K562 (cell line): ENCODE measurements around the gene SUCO. TPM values are rescaled to one million over a fixed set of nuclear protein-coding genes. Genes with fewer than 3 reads are reported as not detected.

Source experiments
- BRD4 ChIP-seq: fragments of 200-600 bp; sonication (generic); IDR thresholded peaks from 2 replicates; pipeline ENCODE4 v1.6.1; 2017; ENCODE audit warnings: inconsistent platforms
- CBFB ChIP-seq: sonication (generic); formaldehyde crosslinking; IDR thresholded peaks from 2 replicates; pipeline ENCODE4 v1.4.0; 2020; ENCODE audit warnings: mild to moderate bottlenecking, missing genetic modification reagents
- DEAF1 ChIP-seq: fragments of 450-650 bp; formaldehyde crosslinking; IDR thresholded peaks from 2 replicates; pipeline ENCODE4 v1.4.0; 2020; ENCODE audit warnings: mild to moderate bottlenecking, moderate library complexity
- FOXM1 ChIP-seq, 2 experiments: fragments of 450-650 bp in 1 of 2; sonication (generic) in 1 of 2; formaldehyde crosslinking in 1 of 2; IDR thresholded peaks; 2 replicates each; pipeline versions ENCODE4 v1.6.1 to v1.9.0; 2017 to 2022; ENCODE audit warnings: low read depth in 2 of 2, mild to moderate bottlenecking in 2 of 2, missing genetic modification reagents in 1 of 2, moderate library complexity in 1 of 2
- HLTF ChIP-seq: fragments of 450-650 bp; IDR thresholded peaks from 2 replicates; pipeline ENCODE4 v1.6.1; 2016
- KDM2B ChIP-seq: fragments of 250-450 bp; sonication (Bioruptor Pico); IDR thresholded peaks from 2 replicates; pipeline ENCODE4 v1.8.0; 2021; ENCODE audit warnings: mild to moderate bottlenecking, moderate library complexity
- NFRKB ChIP-seq: fragments of 450-650 bp; IDR thresholded peaks from 2 replicates; pipeline ENCODE4 v1.6.1; 2016; ENCODE audit warnings: low read depth
- PURB ChIP-seq: sonication (generic); formaldehyde crosslinking; IDR thresholded peaks from 2 replicates; pipeline ENCODE4 v1.9.0; 2021; ENCODE audit warnings: low read depth, mild to moderate bottlenecking, missing genetic modification reagents
- RBBP5 ChIP-seq: fragments of 200-600 bp; sonication (generic); IDR thresholded peaks from 2 replicates; pipeline ENCODE4 v1.6.1; 2012; ENCODE audit warnings: borderline replicate concordance, mild to moderate bottlenecking, low read length, control low read depth, inconsistent platforms; ENCODE audit not compliant: insufficient read depth, poor library complexity, severe bottlenecking
- SUPT5H ChIP-seq: fragments of 450-650 bp; IDR thresholded peaks from 2 replicates; pipeline ENCODE4 v1.6.1; 2016
- ZBTB11 ChIP-seq, 3 experiments: fragments of 200-800 bp in 1 of 3; fragments of 250-450 bp in 1 of 3; fragments of 450-650 bp in 1 of 3; sonication (Bioruptor Pico) in 1 of 3; sonication (Bioruptor generic) in 1 of 3; formaldehyde crosslinking in 1 of 3; IDR thresholded peaks; 2 replicates each; pipeline versions ENCODE4 v1.6.1 to v1.8.0; 2016 to 2022; ENCODE audit warnings: mild to moderate bottlenecking in 2 of 3, missing genetic modification characterization in 2 of 3, missing compliant biosample characterization in 1 of 3, moderate library complexity in 1 of 3
- ZNF124 ChIP-seq: sonication (generic); formaldehyde crosslinking; IDR thresholded peaks from 2 replicates; pipeline ENCODE4 v1.8.1; 2022; ENCODE audit warnings: missing genetic modification reagents
- ZNF395 ChIP-seq: fragments of 200-800 bp; sonication (Bioruptor generic); IDR thresholded peaks from 2 replicates; pipeline ENCODE4 v1.6.1; 2017; ENCODE audit warnings: missing genetic modification characterization, missing compliant biosample characterization
- ZNF77 ChIP-seq: fragments of 250-450 bp; sonication (Bioruptor Pico); IDR thresholded peaks from 2 replicates; pipeline ENCODE4 v1.5.0; 2020
- ZNF778 ChIP-seq: fragments of 450-650 bp; formaldehyde crosslinking; IDR thresholded peaks from 2 replicates; pipeline ENCODE4 v1.4.0; 2020; ENCODE audit warnings: mild to moderate bottlenecking, moderate library complexity
- polyA plus RNA-seq, 8 experiments: library from polyadenylated mRNA; depleted of rRNA in 4 of 8; stranded (reverse) in 5 of 8; unstranded in 3 of 8; fragments of >200 nt; fragmentation: Nextera tagmentation in 2 of 8; fragmentation: Illumina TruSeq in 1 of 8; extraction: Ambion mirVana in 2 of 8; extraction: Trizol in 1 of 8; gene quantifications; 2 replicates each; pipeline versions ENCODE4 v1.2.1 to v1.2.3, GENCODE V29; 2011 to 2014; ENCODE audit warnings: inconsistent platforms in 1 of 8, missing spikeins in 1 of 8
- total RNA-seq, 7 experiments: library from RNA; depleted of rRNA in 6 of 7; stranded (reverse); fragments of >200 nt in 6 of 7; fragmentation: Illumina TruSeq in 2 of 7; extraction: Trizol in 2 of 7; gene quantifications; 2 replicates each; pipeline versions ENCODE4 v1.2.1 to v1.2.3, GENCODE V29; 2011 to 2021; ENCODE audit warnings: low replicate concordance in 1 of 7
- TF ChIP-seq, protein P1 (sequence below), 2 experiments: fragments of 450-650 bp; IDR thresholded peaks; 2 replicates each; pipeline ENCODE4 v1.6.1; 2016
- TF ChIP-seq, protein P2 (sequence below): IDR thresholded peaks from 2 replicates; pipeline ENCODE4 v1.6.1; 2011; ENCODE audit not compliant: insufficient read length; ENCODE audit errors: extremely low read depth
- TF ChIP-seq, protein P3 (sequence below), 2 experiments: fragments of 450-650 bp; conservative IDR thresholded peaks; 2 replicates each; pipeline ENCODE4 v1.6.1; 2017; ENCODE audit warnings: mild to moderate bottlenecking in 2 of 2, moderate library complexity in 2 of 2

SUCO gene
- total and polyA plus RNA-seq, 9 of the 15 experiments (the other 6 are each of a cell fraction or from before 2014, with no cell fraction given), result 2.5 to 20.6 (median 14.3) TPM

GRCh38 chr1:172599912-172600311 lies 67.0 kb downstream of the SUCO start (continued):
- TF ChIP-seq ZBTB11 (CRISPR knock-in tag; IDR thresholded peaks at IDR 0.05), result no peak
- TF ChIP-seq ZNF124, result no peak
- no peak for TF ChIP-seq HLTF
- TF ChIP-seq RBBP5, result no peak
- no peak for TF ChIP-seq PURB (CRISPR knock-in tag)
- no peak for TF ChIP-seq SUPT5H
- no peak for TF ChIP-seq KDM2B
- TF ChIP-seq ZNF778 (CRISPR knock-in tag), result no peak
- TF ChIP-seq DEAF1 (CRISPR knock-in tag), result no peak
- TF ChIP-seq, protein P1, sequence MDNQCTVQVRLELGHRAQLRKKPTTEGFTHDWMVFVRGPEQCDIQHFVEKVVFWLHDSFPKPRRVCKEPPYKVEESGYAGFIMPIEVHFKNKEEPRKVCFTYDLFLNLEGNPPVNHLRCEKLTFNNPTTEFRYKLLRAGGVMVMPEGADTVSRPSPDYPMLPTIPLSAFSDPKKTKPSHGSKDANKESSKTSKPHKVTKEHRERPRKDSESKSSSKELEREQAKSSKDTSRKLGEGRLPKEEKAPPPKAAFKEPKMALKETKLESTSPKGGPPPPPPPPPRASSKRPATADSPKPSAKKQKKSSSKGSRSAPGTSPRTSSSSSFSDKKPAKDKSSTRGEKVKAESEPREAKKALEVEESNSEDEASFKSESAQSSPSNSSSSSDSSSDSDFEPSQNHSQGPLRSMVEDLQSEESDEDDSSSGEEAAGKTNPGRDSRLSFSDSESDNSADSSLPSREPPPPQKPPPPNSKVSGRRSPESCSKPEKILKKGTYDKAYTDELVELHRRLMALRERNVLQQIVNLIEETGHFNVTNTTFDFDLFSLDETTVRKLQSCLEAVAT (IDR thresholded peaks at IDR 0.05), result no peak
- TF ChIP-seq ZNF77, result no peak
- TF ChIP-seq FOXM1 (IDR thresholded peaks at IDR 0.05; ENCODE audit: low read depth), result peak; percentile 88
- TF ChIP-seq FOXM1 (CRISPR knock-in tag; IDR thresholded peaks at IDR 0.05; ENCODE audit: low read depth), result no peak
- no peak for TF ChIP-seq NFRKB
- TF ChIP-seq CBFB (CRISPR knock-in tag), result no peak
- TF ChIP-seq BRD4, result no peak
- TF ChIP-seq ZNF395 (CRISPR knock-in tag), result no peak
- TF ChIP-seq, protein P2, sequence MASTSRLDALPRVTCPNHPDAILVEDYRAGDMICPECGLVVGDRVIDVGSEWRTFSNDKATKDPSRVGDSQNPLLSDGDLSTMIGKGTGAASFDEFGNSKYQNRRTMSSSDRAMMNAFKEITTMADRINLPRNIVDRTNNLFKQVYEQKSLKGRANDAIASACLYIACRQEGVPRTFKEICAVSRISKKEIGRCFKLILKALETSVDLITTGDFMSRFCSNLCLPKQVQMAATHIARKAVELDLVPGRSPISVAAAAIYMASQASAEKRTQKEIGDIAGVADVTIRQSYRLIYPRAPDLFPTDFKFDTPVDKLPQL, result no peak
- TF ChIP-seq, protein P3, sequence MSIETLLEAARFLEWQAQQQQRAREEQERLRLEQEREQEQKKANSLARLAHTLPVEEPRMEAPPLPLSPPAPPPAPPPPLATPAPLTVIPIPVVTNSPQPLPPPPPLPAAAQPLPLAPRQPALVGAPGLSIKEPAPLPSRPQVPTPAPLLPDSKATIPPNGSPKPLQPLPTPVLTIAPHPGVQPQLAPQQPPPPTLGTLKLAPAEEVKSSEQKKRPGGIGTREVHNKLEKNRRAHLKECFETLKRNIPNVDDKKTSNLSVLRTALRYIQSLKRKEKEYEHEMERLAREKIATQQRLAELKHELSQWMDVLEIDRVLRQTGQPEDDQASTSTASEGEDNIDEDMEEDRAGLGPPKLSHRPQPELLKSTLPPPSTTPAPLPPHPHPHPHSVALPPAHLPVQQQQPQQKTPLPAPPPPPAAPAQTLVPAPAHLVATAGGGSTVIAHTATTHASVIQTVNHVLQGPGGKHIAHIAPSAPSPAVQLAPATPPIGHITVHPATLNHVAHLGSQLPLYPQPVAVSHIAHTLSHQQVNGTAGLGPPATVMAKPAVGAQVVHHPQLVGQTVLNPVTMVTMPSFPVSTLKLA (conservative IDR thresholded peaks at IDR 0.05), result 0 out of 4 replicates have a peak, but pooled peaks of 1 of the 2 experiments have one; percentile 13
